Osteoblast (primary cell): ENCODE results near the gene SH3RF3. TPM values are rescaled to one million over a fixed set of nuclear protein-coding genes. Genes with fewer than 3 reads are reported as not detected.

Experiments
- DNase-seq: peaks from one replicate; pipeline ENCODE4 v3.0.0; 2011; ENCODE audit warnings: low spot score, mixed read lengths; ENCODE audit not compliant: insufficient read length; ENCODE audit errors: missing footprints
- H2AFZ ChIP-seq: 2 replicates; pipeline ENCODE4 v1.6.0; 2011; ENCODE audit warnings: mild to moderate bottlenecking, low read length
- H3K27ac ChIP-seq: 2 replicates; pipeline ENCODE4 v1.5.1; 2011; ENCODE audit warnings: mild to moderate bottlenecking, low read depth, low read length, moderate library complexity
- H3K27me3 ChIP-seq: 2 replicates; pipeline ENCODE4 v1.6.0; 2012; ENCODE audit warnings: mild to moderate bottlenecking, control low read depth, inconsistent platforms, low read length, moderate library complexity; ENCODE audit not compliant: insufficient read depth
- H3K36me3 ChIP-seq: 2 replicates; pipeline ENCODE4 v1.5.1; 2011; ENCODE audit warnings: mild to moderate bottlenecking, low read length, control low read depth, moderate library complexity; ENCODE audit not compliant: insufficient read depth
- H3K4me1 ChIP-seq: 2 replicates; pipeline ENCODE4 v1.5.1; 2011; ENCODE audit warnings: mild to moderate bottlenecking, low read length, control low read depth, moderate library complexity; ENCODE audit not compliant: insufficient read depth
- H3K4me2 ChIP-seq: 2 replicates; pipeline ENCODE4 v1.6.0; 2011; ENCODE audit warnings: mild to moderate bottlenecking, low read length; ENCODE audit not compliant: insufficient read depth
- H3K4me3 ChIP-seq: fragments of 200-600 bp; sonication (generic); 3 replicates; pipeline ENCODE4 v1.5.1; 2012; ENCODE audit warnings: mild to moderate bottlenecking, low read length, inconsistent platforms; ENCODE audit not compliant: insufficient read depth
- H3K79me2 ChIP-seq: 2 replicates; pipeline ENCODE4 v1.6.0; 2012; ENCODE audit warnings: mild to moderate bottlenecking, low read length, control low read depth, inconsistent platforms; ENCODE audit not compliant: insufficient read depth
- H3K9me3 ChIP-seq: 2 replicates; pipeline ENCODE4 v1.5.1; 2011; ENCODE audit warnings: low read depth, low read length, control low read depth
- H4K20me1 ChIP-seq: 2 replicates; pipeline ENCODE4 v1.6.0; 2012; ENCODE audit warnings: mild to moderate bottlenecking, low read length, control low read depth; ENCODE audit not compliant: insufficient read depth
- total RNA-seq: library from RNA; depleted of rRNA; stranded (reverse); fragments of >200 nt; gene quantifications from 2 replicates; pipeline ENCODE4 v1.2.3, GENCODE V29; 2012
- TF ChIP-seq, protein P1 (sequence below): IDR thresholded peaks from 2 replicates; pipeline ENCODE4 v1.5.1; 2011; ENCODE audit warnings: mild to moderate bottlenecking, low read depth, low read length, moderate library complexity; ENCODE audit errors: extremely low read depth

Gene SH3RF3
- total RNA-seq, 1 donor = 14.8 TPM

DNA sequence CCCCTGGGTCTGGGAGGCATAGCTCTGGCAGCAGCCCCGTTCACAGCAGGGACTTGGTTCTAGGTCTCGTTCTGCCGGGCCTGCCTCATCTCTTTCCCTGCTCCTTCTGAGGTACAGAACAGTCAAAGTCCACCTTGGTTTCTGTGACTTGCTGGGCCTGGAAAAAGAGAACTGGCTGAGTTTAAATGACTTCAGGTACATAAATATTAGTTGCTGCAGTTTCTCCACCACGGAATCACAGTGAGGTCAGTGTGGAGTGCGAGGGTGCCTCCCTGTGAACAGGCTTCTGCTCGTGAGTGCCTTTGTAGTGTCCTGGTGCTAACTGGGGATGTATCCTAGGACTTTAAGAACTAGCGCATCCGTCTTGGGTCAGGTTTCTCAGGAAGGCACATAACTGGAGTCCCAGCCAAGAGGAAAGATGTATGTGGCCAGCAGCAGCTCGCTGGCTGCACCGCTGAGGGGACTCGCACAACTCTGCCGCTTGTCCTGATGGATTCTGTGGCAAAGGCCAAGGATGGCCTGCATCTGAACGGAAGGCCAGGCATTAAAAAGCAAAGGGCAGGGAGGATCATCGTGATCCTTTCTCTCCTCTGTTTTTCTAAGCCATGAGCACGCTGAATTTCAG is 188.6 kb downstream of the SH3RF3 start:
- TF ChIP-seq, protein P1, sequence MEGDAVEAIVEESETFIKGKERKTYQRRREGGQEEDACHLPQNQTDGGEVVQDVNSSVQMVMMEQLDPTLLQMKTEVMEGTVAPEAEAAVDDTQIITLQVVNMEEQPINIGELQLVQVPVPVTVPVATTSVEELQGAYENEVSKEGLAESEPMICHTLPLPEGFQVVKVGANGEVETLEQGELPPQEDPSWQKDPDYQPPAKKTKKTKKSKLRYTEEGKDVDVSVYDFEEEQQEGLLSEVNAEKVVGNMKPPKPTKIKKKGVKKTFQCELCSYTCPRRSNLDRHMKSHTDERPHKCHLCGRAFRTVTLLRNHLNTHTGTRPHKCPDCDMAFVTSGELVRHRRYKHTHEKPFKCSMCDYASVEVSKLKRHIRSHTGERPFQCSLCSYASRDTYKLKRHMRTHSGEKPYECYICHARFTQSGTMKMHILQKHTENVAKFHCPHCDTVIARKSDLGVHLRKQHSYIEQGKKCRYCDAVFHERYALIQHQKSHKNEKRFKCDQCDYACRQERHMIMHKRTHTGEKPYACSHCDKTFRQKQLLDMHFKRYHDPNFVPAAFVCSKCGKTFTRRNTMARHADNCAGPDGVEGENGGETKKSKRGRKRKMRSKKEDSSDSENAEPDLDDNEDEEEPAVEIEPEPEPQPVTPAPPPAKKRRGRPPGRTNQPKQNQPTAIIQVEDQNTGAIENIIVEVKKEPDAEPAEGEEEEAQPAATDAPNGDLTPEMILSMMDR = no peak
- Histone ChIP-seq H3K4me3 (no peak overlapping the region), H4K20me1 (peaks cover 10% of the 10 kb centered on the region), H3K9me3 (no peaks in the 10 kb centered on the region), H3K79me2 (peaks cover 56% of the 10 kb centered on the region), H3K27me3 (no peaks in the 10 kb centered on the region), H3K4me1 (peaks cover 40% of the 10 kb centered on the region), H3K27ac (peak overlapping the region; percentile 89), H2AFZ (no peak overlapping the region), H3K36me3 (no peaks in the 10 kb centered on the region), H3K4me2 (peak overlapping the region; percentile 68)
- DNase-seq = peak; percentile 74

DNA sequence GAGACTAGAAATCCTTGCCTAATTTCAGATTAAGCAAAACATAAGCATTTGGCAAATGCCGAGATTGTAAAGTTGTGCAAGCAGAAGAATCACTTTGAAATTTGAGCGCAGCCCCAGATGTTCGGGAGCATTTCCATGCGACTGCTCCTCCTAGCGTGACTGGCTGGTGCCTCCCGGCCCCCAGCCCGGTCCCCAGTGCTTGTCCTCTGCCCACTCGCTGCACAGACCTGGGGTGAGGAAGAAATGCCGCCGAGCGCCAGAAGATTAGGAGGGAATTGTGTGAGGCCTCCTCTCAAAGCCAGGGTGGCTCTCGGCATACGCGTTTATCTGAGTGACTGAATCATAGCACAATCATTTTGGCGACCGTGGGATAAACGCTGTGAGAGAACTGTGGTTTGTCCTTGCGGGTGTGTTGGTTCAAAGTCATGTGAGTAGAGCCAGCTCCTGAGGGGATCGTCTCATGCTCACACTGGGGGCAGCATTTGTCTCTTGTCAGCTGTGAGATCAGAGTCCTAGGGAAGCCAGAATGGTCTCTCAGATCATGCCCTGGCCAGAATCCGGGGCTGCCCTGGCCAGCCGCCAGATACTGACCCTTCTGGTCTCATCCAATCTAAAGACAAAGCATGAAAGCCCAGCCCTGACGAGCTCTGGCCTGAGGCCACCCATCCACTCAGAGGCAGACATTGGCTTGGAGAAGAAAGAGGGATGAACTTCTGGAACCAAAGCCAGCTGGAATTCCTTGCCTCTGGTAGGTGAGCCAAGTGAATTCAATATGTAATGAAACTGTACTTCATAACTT is 189.3 kb downstream of the SH3RF3 start:
- Histone ChIP-seq H4K20me1 (peaks cover 3% of the 10 kb centered on the region), H3K27me3 (no peaks in the 10 kb centered on the region)

DNA sequence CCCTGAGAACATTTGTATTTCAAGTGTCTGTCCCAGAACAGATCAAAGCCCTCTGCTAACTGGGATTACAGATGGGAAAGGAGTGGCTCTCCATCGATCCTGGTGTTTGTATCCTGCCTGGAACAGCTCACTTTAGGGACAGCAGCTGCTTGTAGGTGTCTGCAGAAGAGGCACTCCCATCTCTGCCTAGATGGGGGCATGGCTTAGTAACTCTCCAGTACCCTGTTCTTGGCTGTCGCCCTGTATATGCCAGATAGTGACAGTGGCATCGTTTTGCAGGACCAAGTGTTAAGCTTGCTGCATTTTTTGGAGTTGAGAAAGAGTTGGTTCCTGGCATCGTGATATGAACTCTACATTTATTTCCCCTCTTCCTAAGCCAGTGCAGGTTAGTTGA is 189.9 kb downstream of the SH3RF3 start:
- Histone ChIP-seq H3K4me3 (peak overlapping the region; percentile 47), H3K27me3 (no peaks in the 10 kb centered on the region), H3K9me3 (no peaks in the 10 kb centered on the region), H3K27ac (peak overlapping the region; percentile 89), H3K4me1 (peaks cover 52% of the 10 kb centered on the region), H3K4me2 (peak overlapping the region; percentile 68), H4K20me1 (peaks cover 3% of the 10 kb centered on the region), H2AFZ (no peak overlapping the region), H3K79me2 (peaks cover 55% of the 10 kb centered on the region), H3K36me3 (no peaks in the 10 kb centered on the region)
- DNase-seq = no peak
- TF ChIP-seq, protein P1 = no peak

More for the DNA sequence above, 189.3 kb downstream of the SH3RF3 start:
- Histone ChIP-seq H3K79me2 (peaks cover 57% of the 10 kb centered on the region), H3K27ac (peak overlapping the region; percentile 89), H3K9me3 (no peaks in the 10 kb centered on the region), H3K4me1 (peaks cover 48% of the 10 kb centered on the region), H2AFZ (peak overlapping the region; percentile 26), H3K4me2 (peak overlapping the region; percentile 68), H3K36me3 (no peaks in the 10 kb centered on the region), H3K4me3 (peak overlapping the region; percentile 47)
- peak; percentile 92 for DNase-seq
- TF ChIP-seq, protein P1 = peak; percentile 21
